HG02840 (cell line): Measurements from ENCODE around the gene ZNF467.

ENCODE experiments used
- ATAC-seq: cut with Tn5 transposase; IDR thresholded peaks from one replicate; pipeline ENCODE4 v1.9.1; 2021; ENCODE audit warnings: mild to moderate bottlenecking, moderate library complexity, moderate number of reproducible peaks; ENCODE audit not compliant: unreplicated experiment, low FRiP score

The ZNF467 gene

DNA sequence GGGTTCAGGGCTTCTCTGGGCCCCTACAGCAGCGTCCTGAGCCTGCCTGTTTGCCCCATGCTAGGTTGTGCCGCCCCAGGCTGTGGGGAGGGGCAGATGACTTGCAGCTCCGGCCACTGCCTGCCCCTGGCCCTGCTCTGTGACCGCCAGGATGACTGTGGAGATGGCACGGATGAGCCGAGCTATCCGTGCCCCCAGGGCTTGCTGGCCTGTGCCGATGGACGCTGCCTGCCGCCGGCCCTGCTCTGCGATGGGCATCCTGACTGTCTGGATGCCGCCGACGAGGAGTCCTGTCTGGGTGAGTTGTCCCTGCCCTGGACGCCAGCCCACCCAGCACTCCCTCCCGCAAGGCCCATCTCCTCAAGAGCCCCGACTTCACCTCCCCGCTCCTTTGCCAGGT, 15.7 kb upstream of the ZNF467 start:
- ATAC-seq: no peak

DNA sequence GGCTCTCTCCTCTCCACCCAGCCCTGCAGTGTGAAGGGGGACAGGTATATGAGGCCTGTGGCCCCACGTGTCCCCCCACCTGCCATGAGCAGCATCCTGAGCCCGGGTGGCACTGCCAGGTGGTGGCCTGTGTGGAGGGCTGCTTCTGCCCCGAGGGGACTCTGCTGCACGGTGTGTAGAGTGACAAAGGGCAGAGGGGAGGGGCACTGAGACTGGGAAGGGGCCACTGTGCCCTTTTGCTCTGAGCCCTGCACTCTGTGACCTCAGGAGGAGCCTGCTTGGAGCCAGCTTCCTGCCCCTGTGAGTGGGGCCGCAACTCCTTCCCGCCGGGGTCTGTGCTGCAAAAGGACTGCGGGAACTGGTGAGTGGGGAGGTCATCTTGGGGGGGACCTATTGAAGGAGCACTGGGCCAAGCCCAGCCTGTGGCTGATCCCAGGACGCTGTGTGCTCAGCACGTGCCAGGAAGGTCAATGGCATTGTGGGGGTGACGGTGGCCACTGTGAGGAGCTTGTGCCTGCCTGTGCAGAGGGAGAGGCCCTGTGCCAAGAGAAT, 15.0 kb upstream of the ZNF467 start:
- no peak for ATAC-seq

DNA sequence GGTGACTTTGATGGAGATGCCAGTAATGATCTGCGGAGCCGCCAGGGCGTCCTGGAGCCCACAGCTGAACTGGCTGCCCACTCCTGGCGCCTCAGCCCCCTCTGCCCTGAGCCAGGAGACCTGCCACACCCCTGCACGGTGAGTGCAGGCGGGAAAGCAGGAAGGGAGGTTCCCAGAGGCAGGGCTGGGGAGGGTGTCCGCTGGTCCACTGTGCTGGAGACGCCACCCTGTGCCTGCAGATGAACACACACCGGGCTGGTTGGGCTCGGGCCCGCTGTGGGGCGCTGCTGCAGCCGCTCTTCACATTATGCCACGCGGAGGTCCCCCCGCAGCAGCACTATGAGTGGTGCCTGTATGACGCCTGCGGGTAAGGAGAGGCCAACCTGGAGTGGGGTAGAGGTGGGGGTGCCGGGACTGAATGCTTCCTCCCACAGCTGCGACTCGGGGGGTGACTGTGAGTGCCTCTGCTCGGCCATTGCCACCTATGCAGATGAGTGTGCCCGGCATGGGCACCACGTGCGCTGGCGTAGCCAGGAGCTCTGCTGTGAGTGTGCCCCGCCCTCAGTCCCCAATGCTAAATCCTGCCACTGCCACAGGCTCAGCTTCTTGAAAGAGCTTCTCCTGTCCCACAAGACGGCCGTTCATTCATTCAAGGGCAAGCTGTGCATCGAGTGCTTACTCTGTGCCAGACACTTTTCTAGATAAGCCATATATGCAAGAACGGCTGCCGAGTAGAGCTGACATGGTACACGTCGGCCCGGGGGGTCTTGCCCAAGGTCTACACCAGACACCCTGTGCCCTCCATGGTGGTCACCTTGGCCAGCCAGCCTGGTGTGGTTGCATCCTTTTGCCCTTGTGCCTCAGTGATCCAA, 14.3 kb upstream of the ZNF467 start:
- ATAC-seq: no peak

DNA sequence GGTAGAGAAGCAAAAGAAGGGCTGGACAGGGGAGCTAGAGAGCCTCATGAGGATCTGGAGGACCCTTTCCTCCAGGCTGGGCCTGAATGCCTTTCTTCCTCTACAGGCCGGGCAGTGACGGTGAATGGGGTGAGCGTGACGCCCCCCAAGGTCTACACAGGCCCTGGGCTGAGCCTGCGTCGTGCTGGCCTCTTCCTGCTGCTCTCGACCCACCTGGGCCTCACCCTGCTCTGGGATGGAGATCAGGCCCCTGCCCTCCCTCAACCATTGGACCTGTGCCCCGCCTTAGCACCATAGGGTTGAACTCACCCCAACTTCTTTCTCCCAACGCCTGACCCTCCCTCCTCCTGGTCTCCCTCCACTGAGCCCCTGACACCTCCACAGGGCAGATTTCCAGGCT, 12.6 kb upstream of the ZNF467 start:
- ATAC-seq: no peak

DNA sequence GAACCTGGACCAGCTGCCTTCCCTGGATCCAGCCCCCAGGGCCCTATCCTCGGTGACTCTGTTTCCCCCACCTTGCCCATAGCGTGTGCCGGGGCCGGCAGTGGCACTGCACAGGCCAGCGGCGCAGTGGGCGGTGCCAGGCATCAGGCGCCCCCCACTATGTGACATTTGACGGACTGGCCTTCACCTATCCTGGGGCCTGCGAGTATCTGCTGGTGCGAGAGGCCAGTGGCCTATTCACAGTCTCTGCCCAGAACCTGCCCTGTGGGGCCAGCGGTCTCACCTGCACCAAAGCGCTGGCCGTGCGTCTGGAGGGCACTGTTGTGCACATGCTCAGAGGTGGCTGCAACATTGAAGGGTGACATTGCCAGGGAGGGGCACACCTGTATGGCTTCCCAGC, 12.0 kb upstream of the ZNF467 start:
- ATAC-seq: no peak

DNA sequence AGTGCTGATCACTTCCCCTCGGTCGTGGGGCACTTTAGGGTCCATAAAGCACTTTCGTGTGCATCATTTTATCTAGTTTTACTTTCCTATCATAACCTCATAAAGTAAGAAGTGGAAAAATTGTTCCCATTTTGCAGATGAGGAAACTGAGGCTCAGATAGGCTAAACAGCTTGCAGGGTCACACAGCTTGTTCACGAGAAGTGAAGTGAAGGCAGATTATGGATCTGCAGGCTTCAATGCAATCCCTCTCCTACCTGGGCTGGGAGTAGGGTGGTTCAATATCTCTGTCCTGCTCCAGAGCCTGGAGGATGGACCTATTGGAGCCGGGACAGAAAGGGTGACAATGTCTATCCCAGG, 10.8 kb upstream of the ZNF467 start:
- no peak for ATAC-seq

DNA sequence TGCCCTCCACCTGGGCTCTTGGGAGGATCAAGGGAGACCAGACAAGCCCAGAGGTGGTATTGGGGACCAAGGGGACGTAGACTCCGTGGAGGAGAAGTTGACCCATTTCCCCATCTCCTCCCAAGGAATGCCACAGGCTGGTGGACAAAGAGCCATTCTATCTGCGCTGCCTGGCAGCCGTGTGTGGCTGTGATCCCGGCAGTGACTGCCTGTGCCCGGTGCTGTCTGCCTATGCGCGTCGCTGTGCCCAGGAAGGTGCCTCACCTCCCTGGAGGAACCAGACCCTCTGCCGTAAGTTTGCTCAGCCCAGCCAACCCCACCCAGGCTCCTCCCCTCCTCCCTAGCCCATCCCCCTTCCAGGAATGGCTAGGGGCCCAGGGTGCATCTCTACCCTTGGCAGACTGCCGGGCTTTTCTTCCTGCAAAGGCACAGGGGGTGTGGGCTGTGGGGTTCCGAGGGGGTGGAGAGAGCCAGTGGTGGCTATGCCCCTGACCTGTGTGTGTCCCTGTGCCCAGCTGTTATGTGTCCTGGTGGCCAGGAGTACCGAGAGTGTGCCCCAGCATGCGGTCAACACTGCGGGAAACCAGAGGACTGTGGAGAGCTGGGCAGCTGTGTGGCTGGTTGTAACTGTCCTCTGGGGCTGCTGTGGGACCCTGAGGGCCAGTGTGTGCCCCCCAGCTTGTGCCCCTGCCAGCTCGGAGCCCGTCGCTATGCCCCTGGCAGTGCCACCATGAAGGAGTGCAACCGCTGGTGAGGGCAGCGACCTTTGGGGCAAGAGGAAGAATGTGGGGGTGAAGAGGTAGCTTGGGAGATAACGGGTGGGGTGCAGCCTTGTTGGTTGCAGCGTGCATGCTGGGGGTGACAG, 10.2 kb upstream of the ZNF467 start:
- no peak for ATAC-seq

DNA sequence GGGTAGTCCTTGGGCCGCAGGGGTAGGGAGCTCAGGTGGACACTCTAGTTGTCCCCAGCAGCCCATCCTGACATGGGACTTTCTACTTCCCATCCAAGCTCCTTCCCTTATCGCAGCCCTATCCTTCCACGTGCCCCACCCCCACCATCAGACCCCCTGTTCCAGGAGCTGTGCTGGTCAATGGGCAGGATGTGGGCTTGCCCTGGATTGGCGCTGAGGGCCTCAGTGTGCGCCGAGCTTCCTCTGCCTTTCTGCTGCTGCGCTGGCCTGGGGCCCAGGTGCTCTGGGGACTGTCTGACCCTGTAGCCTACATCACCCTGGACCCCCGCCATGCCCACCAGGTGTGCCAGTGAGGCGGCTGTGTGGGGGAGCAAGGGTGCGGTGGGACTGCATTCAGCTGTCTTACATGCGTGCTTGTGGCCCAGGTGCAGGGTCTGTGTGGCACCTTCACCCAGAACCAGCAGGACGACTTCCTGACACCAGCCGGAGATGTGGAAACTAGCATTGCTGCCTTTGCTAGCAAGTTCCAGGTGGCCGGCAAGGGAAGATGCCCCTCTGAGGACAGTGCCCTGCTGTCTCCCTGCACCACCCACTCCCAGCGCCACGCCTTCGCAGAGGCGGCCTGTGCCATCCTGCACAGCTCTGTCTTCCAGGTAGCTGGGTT, 9.4 kb upstream of the ZNF467 start:
- no peak for ATAC-seq

DNA sequence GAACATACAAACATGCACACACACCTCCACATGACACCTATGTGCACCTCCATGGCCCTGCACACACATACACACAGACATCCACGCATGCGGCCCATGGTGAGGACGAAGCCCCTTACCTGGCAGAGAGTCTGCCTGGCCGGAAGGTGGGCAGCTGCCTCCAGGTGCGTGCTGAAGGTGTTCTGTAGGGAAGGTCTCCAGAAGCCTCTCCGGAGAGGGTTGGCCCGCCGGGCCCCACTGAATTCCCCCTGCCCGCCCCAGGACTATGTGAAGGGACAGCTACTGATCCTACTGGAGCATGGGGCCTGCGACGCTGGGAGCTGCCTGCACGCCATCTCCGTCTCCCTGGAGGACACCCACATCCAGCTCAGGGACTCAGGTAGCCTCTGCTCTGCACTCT, 8.5 kb upstream of the ZNF467 start:
- no peak for ATAC-seq

DNA sequence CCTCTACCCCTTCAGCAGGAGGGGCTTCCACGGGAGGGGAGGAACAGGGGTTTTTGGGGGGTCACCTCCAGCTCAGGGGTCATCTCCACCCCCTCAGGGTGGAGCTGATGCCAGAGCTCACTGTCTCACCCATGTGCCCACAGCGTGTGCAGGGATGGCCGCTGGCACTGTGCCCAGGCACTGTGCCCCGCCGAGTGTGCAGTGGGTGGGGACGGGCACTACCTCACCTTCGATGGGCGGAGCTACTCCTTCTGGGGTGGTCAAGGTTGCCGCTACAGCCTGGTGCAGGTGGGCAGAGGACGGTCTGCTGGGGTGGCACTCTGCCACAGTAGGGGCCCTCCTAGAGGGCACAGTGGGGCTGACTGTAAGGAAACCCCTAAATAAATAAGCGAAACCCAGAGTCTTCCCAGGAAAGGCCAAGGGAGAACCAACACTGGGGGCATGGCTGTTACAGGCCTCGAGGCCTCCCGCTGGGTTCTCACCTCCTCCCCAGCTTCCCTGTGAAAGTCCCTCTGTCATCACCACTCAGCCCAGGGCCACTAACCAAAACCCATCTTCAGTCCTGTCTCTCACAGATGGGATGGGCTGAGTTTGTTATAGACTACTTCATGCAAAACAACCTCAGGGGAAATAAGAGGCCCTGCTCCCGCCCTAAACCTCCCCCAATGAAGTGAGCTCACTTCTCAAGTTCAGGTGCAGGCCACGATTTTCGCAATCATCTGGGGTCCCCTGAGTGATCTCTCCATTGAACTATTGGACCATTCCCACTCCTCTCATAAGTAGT, 7.4 kb upstream of the ZNF467 start:
- no peak for ATAC-seq

DNA sequence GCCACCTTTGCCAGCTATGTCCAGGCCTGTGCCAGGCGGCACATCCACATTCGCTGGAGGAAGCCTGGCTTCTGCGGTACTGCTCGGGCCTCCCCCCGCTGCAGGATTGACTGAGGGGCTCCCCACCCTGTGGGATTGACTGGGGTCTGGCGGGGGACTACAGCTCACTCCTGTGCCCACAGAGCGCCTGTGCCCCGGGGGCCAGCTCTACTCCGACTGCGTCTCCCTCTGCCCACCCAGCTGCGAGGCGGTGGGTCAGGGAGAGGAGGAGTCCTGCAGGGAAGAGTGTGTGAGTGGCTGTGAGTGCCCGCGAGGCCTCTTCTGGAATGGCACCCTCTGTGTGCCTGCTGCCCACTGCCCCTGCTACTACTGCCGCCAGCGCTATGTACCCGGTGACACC, 6.7 kb upstream of the ZNF467 start:
- no peak for ATAC-seq

DNA sequence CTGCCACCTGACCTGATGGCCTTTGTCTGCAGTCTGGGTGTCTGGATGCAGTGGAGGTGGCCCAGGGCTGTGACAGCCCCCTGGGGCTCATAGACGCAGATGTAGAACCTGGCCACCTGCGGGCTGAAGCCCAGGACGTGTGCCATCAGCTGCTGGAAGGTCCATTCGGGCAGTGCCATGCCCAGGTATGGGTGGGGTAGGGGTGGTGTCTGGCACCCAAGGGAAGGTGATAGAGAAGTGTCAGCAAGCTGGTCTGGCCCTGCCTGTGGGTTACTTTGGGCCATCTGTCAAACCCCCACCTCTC, 6.1 kb upstream of the ZNF467 start:
- ATAC-seq: no peak

DNA sequence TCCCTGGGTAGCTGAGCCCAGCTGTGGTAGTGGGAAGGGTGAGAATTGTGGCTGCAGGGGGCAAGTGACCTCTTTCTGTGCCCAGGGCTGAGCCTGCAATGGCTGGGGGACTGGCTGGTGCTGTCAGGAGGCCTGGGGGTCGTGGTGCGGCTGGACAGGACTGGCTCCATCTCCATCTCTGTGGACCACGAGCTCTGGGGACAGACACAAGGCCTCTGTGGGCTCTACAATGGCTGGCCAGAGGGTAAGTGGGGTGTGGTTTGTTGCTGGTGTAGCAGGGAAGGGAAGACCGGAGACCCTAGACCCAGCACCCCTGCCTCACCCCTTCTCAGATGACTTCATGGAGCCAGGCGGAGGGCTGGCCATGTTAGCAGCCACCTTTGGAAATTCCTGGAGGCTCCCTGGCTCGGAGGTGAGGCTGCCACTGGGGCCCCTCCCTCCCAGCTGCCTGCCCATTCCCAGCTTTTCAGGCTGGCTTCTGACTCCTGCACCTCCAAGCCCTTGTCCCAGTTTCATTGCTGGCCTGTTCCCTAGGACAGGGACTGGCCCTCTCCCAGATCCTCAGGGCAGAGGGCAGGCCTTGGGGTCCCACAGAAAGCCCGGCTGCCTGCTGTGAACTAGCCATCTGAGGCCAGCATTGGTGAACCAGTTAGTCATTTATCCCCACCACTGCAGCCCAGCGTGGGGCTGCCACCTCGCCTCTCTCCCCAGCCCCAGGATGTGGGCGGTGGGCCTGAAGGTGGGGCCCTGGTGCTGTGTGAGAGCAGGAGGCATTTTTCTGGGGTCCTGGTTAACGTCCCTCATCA, 5.5 kb upstream of the ZNF467 start:
- no peak for ATAC-seq

DNA sequence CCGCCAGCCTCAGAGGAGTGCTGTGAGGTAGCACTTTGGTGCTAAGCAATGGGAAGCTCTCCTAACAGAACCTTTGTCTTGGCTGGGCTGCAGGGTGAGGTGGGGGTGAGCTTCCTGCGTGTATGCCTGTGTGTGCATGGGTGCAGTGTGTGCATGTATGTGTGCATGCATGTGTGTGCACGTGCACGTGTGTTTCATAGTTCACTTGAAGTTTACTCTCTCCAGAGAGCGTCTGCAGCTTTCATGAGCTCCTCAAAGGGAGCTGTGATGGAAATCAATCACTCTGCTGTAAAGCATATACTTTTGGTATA, 4.9 kb upstream of the ZNF467 start:
- ATAC-seq: no peak

DNA sequence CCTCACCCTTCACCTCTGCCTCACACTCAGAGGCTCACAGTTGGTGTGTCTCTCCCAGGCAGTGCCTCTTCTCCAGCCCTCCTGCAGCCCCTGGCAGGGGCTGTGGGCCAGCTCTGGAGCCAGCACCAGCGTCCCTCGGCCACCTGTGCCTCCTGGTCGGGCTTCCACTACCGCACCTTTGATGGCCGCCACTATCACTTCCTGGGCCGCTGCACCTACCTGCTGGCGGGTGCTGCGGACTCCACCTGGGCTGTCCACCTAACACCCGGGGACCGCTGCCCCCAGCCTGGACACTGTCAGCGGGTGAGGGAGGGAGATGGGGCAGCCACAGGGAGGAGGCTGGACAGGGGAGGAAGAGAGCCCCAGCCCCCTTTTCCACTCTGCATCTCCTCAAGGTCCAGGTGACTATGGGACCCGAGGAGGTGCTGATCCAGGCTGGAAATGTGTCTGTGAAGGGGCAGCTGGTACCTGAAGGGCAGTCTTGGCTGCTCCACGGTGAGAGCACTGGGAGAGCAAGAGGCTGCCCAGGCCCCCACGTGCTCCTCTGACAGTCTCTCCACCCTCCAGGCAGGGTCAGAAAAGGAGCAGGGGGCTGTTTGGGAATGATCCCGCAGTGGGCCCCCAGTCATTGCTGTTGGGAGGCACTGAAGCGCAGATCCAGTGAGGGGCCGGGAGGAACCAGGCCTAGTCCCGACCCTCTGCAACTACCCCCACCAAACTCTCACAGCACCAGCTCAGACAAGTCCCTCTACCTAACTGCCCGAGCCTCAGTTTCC, 4.4 kb upstream of the ZNF467 start:
- ATAC-seq: no peak

DNA sequence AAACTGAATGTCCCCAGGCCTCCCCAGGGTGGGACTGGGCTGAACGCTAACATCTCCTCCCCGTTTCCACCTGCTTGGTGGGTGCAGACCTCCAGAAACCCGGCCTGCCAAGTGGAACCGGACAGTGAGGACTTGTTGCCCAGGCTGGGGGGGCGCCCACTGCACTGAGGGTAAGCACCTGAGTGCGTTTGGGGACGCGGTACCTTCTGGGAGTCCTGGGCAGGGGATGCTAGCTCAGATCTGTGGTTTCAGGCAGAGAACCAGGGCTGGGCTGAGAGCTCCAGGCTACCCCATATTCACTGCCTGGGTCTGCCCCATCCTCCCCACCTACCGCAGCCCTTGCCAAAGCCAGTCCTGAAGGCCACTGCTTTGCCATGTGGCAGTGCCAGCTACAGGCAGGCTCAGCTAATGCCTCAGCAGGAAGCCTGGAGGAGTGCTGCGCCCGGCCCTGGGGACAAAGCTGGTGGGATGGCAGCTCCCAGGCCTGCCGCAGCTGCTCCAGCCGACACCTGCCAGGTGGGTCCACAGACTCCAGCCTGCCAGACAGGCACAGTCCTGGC, 3.5 kb upstream of the ZNF467 start:
- no peak for ATAC-seq

DNA sequence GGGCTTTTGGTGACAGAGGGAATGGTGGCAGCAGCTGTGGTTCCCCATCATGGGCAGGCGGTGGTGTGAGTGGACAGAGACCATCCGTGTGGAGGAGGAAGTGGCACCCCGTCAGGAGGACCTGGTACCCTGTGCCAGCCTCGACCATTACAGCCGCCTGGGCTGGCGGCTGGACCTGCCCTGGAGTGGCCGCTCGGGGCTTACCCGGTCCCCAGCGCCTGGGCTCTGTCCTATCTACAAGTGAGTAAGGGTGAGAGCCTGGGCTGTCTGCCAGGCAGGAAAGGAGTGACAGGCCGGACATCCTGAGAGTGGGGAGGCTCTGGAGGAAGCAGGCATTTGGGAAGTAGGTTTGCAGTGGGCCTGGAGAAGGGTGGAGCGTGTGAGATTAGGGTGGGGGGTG, 2.9 kb upstream of the ZNF467 start:
- ATAC-seq: no peak

DNA sequence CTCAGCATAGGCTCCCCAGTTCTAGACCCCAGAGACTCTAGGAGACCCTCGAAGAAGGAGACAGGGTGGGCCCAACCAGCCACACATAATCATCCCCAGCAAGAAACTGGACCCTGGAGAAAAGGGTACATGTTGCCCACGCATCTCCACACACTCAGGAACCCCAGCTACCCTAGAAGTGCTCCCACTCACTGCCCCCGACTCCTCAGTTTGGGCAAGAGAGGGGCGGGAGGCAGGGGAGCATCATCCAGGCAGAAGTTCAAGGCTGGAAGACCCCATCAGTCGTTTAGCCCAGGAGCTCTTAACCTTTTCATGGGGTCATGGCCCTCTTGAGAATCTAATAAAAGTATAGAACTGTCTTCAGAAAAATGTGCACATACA, 1.8 kb upstream of the ZNF467 start:
- ATAC-seq: no peak
